OCI-LY1 (cell line): ENCODE data around the gene MYO1E.

Source experiments
- H2AFZ ChIP-seq: fragments of 200-600 bp; sonication (generic), shearing (Covaris generic); 2 replicates; pipeline ENCODE4 v1.6.0; 2014; ENCODE audit warnings: antibody characterized with exemption, mild to moderate bottlenecking, low read length
- H3F3A ChIP-seq: fragments of 200-600 bp; sonication (generic), shearing (Covaris generic); 2 replicates; pipeline ENCODE4 v1.6.0; 2014; ENCODE audit warnings: mild to moderate bottlenecking, antibody characterized with exemption, low read length, moderate library complexity; ENCODE audit not compliant: insufficient read depth
- H3K27ac ChIP-seq: fragments of 200-600 bp; sonication (generic); 2 replicates; pipeline ENCODE4 v1.5.1; 2014; ENCODE audit warnings: low read length, mixed run types, mild to moderate bottlenecking, low read depth; ENCODE audit not compliant: poor library complexity, severe bottlenecking
- H3K27me3 ChIP-seq: fragments of 200-600 bp; sonication (generic); 2 replicates; pipeline ENCODE4 v1.6.0; 2014; ENCODE audit warnings: antibody characterized with exemption, mild to moderate bottlenecking, low read length, moderate library complexity; ENCODE audit not compliant: insufficient read depth
- H3K36me3 ChIP-seq: fragments of 200-600 bp; sonication (generic); 2 replicates; pipeline ENCODE4 v1.6.1; 2014; ENCODE audit warnings: mild to moderate bottlenecking, antibody characterized with exemption, low read length, moderate library complexity, mixed read lengths; ENCODE audit not compliant: insufficient read depth
- H3K4me1 ChIP-seq: fragments of 200-600 bp; sonication (generic); 2 replicates; pipeline ENCODE4 v1.5.1; 2014; ENCODE audit warnings: mild to moderate bottlenecking, low read length, moderate library complexity; ENCODE audit not compliant: insufficient read depth, severe bottlenecking
- H3K4me2 ChIP-seq: fragments of 200-600 bp; sonication (generic), shearing (Covaris generic); 2 replicates; pipeline ENCODE4 v1.6.1; 2014; ENCODE audit warnings: low read length
- H3K4me3 ChIP-seq: fragments of 200-600 bp; sonication (generic); 2 replicates; pipeline ENCODE4 v1.5.1; 2014; ENCODE audit warnings: low read length, low read depth, mild to moderate bottlenecking, mixed read lengths; ENCODE audit not compliant: poor library complexity, severe bottlenecking
- H3K79me2 ChIP-seq: fragments of 200-600 bp; shearing (Covaris generic); 2 replicates; pipeline ENCODE4 v1.6.1; 2016; ENCODE audit warnings: mixed run types, low read length, mixed read lengths; ENCODE audit not compliant: insufficient read depth
- H3K9ac ChIP-seq: fragments of 200-600 bp; sonication (generic), shearing (Covaris generic); 2 replicates; pipeline ENCODE4 v1.6.1; 2014; ENCODE audit warnings: mild to moderate bottlenecking, low read length, mixed read lengths
- H3K9me2 ChIP-seq: fragments of 200-600 bp; sonication (generic), shearing (Covaris generic); 2 replicates; pipeline ENCODE4 v1.6.1; 2014; ENCODE audit warnings: low read depth, mild to moderate bottlenecking, low read length, mixed read lengths
- H3K9me3 ChIP-seq: fragments of 200-600 bp; shearing (Covaris generic); 2 replicates; pipeline ENCODE4 v1.6.1; 2014; ENCODE audit warnings: low read length, mixed read lengths
- H4K20me1 ChIP-seq: fragments of 200-600 bp; sonication (generic), shearing (Covaris generic); 2 replicates; pipeline ENCODE4 v1.6.0; 2016; ENCODE audit warnings: mild to moderate bottlenecking, low read length; ENCODE audit not compliant: insufficient read depth
- CTCF ChIP-seq: fragments of 200-600 bp; sonication (generic), shearing (Covaris generic); IDR thresholded peaks from 2 replicates; pipeline ENCODE4 v1.5.1; 2017; ENCODE audit warnings: mild to moderate bottlenecking, antibody characterized with exemption, low read length, moderate library complexity, mixed read lengths
- EZH2 ChIP-seq: fragments of 200-600 bp; sonication (generic), shearing (Covaris generic); IDR thresholded peaks from 2 replicates; pipeline ENCODE4 v1.8.0; 2017; ENCODE audit warnings: borderline replicate concordance, mixed run types, mild to moderate bottlenecking, antibody characterized with exemption, low read length, moderate library complexity, mixed read lengths

The MYO1E gene

GRCh38 chr15:59223736-59224135 lies 148.9 kb downstream of the MYO1E start:
- no peaks in the 10 kb centered on the region for H3K27me3 ChIP-seq
- H3K36me3 ChIP-seq: peaks cover 81% of the 10 kb centered on the region
- no peaks in the 10 kb centered on the region for H3K4me1 ChIP-seq
- no peak overlapping the region for H3K27ac ChIP-seq
- H3K9me2 ChIP-seq: no peaks in the 10 kb centered on the region
- no peaks in the 10 kb centered on the region for H3F3A ChIP-seq
- H3K4me3 ChIP-seq: no peak overlapping the region
- no peaks in the 10 kb centered on the region for H4K20me1 ChIP-seq
- no peak overlapping the region for H3K9ac ChIP-seq
- H2AFZ ChIP-seq: no peak overlapping the region
- TF ChIP-seq CTCF (no peak), EZH2 (no peak)
- no peaks in the 10 kb centered on the region for H3K9me3 ChIP-seq
- H3K79me2 ChIP-seq: no peaks in the 10 kb centered on the region
- H3K4me2 ChIP-seq: no peak overlapping the region

GRCh38 chr15:59222906-59223550 lies 149.6 kb downstream of the MYO1E start:
- Histone ChIP-seq H3K9me2 (no peaks in the 10 kb centered on the region), H3K4me3 (no peak overlapping the region), H3K4me2 (no peak overlapping the region), H2AFZ (no peak overlapping the region), H3F3A (no peaks in the 10 kb centered on the region), H3K27me3 (no peaks in the 10 kb centered on the region), H3K27ac (no peak overlapping the region), H3K36me3 (peaks cover 83% of the 10 kb centered on the region), H3K79me2 (no peaks in the 10 kb centered on the region), H4K20me1 (no peaks in the 10 kb centered on the region), H3K9me3 (no peaks in the 10 kb centered on the region), H3K9ac (no peak overlapping the region), H3K4me1 (no peaks in the 10 kb centered on the region)
- TF ChIP-seq CTCF (no peak), EZH2 (no peak)

GRCh38 chr15:59221511-59222505 lies 150.9 kb downstream of the MYO1E start:
- Histone ChIP-seq H2AFZ (no peak overlapping the region), H3K9me3 (no peaks in the 10 kb centered on the region), H3K9ac (no peak overlapping the region), H3K27me3 (no peaks in the 10 kb centered on the region), H3K79me2 (no peaks in the 10 kb centered on the region), H3K27ac (no peak overlapping the region), H3K4me2 (no peak overlapping the region), H4K20me1 (no peaks in the 10 kb centered on the region), H3K4me3 (no peak overlapping the region), H3K9me2 (no peaks in the 10 kb centered on the region), H3K4me1 (no peaks in the 10 kb centered on the region), H3K36me3 (peaks cover 80% of the 10 kb centered on the region), H3F3A (no peaks in the 10 kb centered on the region)
- TF ChIP-seq CTCF (no peak), EZH2 (no peak)
